ENCODE measurements around the gene HRH2. TPM values are rescaled to one million over a fixed set of nuclear protein-coding genes. Genes with fewer than 3 reads are reported as not detected.

HRH2 gene
- total RNA-seq, 1 donor from 2014 or later = 2.9 TPM

DNA sequence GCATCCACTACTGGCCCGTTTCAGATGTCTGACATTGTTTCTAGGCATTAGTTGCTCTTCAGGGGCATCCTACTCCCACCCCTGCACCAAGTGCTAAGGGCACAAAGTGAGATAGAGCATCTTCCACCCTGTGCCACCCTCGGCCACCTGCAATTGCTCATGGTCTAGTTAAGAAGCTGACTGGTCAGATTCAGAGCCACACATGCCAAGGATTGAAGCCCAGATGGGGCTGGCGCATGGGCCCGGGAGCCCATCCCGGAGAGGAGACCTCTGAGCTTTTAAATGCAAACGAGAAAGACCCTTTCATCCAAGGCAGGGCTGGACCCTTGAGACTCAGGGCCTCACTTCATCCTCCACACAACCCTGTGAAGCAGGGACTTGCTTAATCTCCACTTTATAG is 28.5 kb downstream of the HRH2 start:
- H3K27ac Mint-ChIP-seq = no peak overlapping the region
- no peak for DNase-seq (ENCODE audit: extremely low spot score, unreplicated experiment)
- H3K9me3 Mint-ChIP-seq = no peaks in the 10 kb centered on the region
- H3K36me3 Mint-ChIP-seq = no peaks in the 10 kb centered on the region
- peaks cover 28% of the 10 kb centered on the region for H3K27me3 Mint-ChIP-seq
- TF ChIP-seq CTCF (conservative IDR thresholded peaks at IDR 0.05) = no peak
- H3K4me3 Mint-ChIP-seq = no peak overlapping the region
- no peaks in the 10 kb centered on the region for H3K4me1 Mint-ChIP-seq (ENCODE audit: unreplicated experiment)

DNA sequence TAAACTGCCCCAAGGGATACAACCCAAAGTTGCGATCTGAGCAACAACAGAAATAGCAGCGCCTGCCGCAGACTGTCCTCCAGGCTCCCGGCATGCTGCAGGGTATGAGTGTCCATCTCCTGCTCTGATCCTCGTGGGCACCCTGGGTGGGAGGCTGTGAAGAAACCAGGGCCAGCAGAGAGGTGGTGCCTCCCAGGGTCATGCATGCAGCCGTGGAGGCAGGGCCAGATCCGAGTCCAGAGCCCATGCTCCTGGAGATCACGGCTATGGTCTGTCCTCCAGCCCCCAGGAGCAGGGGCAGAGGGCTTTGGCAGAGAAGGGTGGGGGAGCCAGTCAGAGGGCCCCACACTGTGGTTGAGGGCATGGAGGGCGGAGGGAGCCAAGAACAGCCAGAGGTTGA is 29.0 kb downstream of the HRH2 start:
- DNase-seq (ENCODE audit: extremely low spot score, unreplicated experiment) = no peak
- Mint-ChIP-seq H3K36me3 (no peaks in the 10 kb centered on the region), H3K4me1 (ENCODE audit: unreplicated experiment) (no peaks in the 10 kb centered on the region), H3K4me3 (no peak overlapping the region), H3K27ac (no peak overlapping the region), H3K9me3 (no peaks in the 10 kb centered on the region), H3K27me3 (peaks cover 27% of the 10 kb centered on the region)
- TF ChIP-seq CTCF (conservative IDR thresholded peaks at IDR 0.05) = no peak

- TF ChIP-seq CTCF (conservative IDR thresholded peaks at IDR 0.05) = no peak
- no peak for DNase-seq (ENCODE audit: extremely low spot score, unreplicated experiment)
- no peak overlapping the region for H3K27ac Mint-ChIP-seq
These were observed 29.4 kb downstream of the HRH2 start for GRCh38 chr5:175687231-175687701.

GRCh38 chr5:175688352-175689146 is 30.7 kb downstream of the HRH2 start:
- no peak for TF ChIP-seq CTCF (conservative IDR thresholded peaks at IDR 0.05)
- DNase-seq (ENCODE audit: extremely low spot score, unreplicated experiment) = no peak
- H3K27me3 Mint-ChIP-seq = peaks cover 31% of the 10 kb centered on the region
- no peaks in the 10 kb centered on the region for H3K4me1 Mint-ChIP-seq (ENCODE audit: unreplicated experiment)
- H3K9me3 Mint-ChIP-seq = no peaks in the 10 kb centered on the region
- H3K36me3 Mint-ChIP-seq = no peaks in the 10 kb centered on the region
- H3K27ac Mint-ChIP-seq = no peak overlapping the region
- no peak overlapping the region for H3K4me3 Mint-ChIP-seq

More at GRCh38 chr5:175687231-175687701, 29.4 kb downstream of the HRH2 start:
- H3K9me3 Mint-ChIP-seq = no peaks in the 10 kb centered on the region
- H3K27me3 Mint-ChIP-seq = peaks cover 27% of the 10 kb centered on the region
- H3K4me1 Mint-ChIP-seq (ENCODE audit: unreplicated experiment) = no peaks in the 10 kb centered on the region
- no peak overlapping the region for H3K4me3 Mint-ChIP-seq
- no peaks in the 10 kb centered on the region for H3K36me3 Mint-ChIP-seq

GRCh38 chr5:175689147-175689991 is 31.5 kb downstream of the HRH2 start:
- peaks cover 35% of the 10 kb centered on the region for H3K27me3 Mint-ChIP-seq
- H3K27ac Mint-ChIP-seq = no peak overlapping the region
- no peak for TF ChIP-seq CTCF (conservative IDR thresholded peaks at IDR 0.05)
- no peaks in the 10 kb centered on the region for H3K36me3 Mint-ChIP-seq
- H3K4me3 Mint-ChIP-seq = no peak overlapping the region
- no peak for DNase-seq (ENCODE audit: extremely low spot score, unreplicated experiment)
- H3K4me1 Mint-ChIP-seq (ENCODE audit: unreplicated experiment) = no peaks in the 10 kb centered on the region
- no peaks in the 10 kb centered on the region for H3K9me3 Mint-ChIP-seq
